ENCODE results near the gene TNNC2. TPM values are rescaled to one million over a fixed set of nuclear protein-coding genes. Genes with fewer than 3 reads are reported as not detected.
"Not testable (repeated sequence)": the region's sequence is repeated elsewhere in the genome, so short reads cannot be mapped to it uniquely, and the experiment has no call there.

TNNC2 gene
- total RNA-seq (2021) (not detected in 2 replicates), Bru-seq, nascent RNA (percentile 18 among the genes with signal in this experiment), BruChase-seq, experiment 1, labeled RNA remaining after a 2-hour chase (percentile 26 among the genes with signal in this experiment), BruChase-seq, experiment 2, labeled RNA remaining after a 6-hour chase (percentile 31 among the genes with signal in this experiment)
- long read RNA-seq: 0 reads

DNA sequence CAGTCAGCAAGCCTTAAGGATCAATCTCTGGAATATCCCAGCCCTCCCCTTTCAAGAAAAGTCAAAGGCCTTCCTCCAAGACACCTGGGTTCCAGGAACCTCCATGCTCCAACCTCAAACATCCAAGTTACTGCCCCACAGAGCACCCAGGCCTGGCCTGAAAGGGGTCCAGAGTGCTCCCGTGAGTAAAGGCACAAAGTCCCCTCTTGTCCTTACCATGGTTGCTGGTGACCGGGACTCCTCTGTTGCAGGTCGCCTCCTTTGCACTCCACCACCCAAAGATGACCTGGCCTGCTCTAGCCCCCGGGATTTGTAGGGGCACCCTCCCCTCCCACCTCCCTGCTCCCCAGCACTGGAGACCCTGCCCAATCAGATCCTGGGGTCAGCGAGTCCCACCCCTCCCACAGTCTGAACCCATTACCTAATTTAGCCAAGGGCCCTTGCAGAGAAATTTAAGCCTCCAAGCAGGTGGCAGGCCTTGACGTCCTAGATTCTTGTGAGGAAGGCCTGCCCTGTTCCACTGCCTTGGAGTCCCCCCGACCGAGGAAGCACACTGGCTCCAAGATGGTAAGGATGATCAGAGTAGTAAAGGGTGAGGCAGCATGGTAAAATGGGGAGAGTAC lies at the start of gene TNNC2:
Gene TNNC2, minus strand, starts transcription at position 283 of the 623 bp plus-strand sequence. Its CDS starts 64 bp downstream, at position 219.
- intact Hi-C loops (cut with micrococcal nuclease; ENCODE audit: unreplicated experiment): no loop called here
- TF ChIP-seq, protein P1, sequence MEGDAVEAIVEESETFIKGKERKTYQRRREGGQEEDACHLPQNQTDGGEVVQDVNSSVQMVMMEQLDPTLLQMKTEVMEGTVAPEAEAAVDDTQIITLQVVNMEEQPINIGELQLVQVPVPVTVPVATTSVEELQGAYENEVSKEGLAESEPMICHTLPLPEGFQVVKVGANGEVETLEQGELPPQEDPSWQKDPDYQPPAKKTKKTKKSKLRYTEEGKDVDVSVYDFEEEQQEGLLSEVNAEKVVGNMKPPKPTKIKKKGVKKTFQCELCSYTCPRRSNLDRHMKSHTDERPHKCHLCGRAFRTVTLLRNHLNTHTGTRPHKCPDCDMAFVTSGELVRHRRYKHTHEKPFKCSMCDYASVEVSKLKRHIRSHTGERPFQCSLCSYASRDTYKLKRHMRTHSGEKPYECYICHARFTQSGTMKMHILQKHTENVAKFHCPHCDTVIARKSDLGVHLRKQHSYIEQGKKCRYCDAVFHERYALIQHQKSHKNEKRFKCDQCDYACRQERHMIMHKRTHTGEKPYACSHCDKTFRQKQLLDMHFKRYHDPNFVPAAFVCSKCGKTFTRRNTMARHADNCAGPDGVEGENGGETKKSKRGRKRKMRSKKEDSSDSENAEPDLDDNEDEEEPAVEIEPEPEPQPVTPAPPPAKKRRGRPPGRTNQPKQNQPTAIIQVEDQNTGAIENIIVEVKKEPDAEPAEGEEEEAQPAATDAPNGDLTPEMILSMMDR (conservative IDR thresholded peaks at IDR 0.05; ENCODE audit: low read depth, low read length): no peak
- no peak for TF ChIP-seq EZH2 (IDR thresholded peaks at IDR 0.05; ENCODE audit: borderline replicate concordance, low read depth, low read length, poor library complexity, severe bottlenecking)

DNA sequence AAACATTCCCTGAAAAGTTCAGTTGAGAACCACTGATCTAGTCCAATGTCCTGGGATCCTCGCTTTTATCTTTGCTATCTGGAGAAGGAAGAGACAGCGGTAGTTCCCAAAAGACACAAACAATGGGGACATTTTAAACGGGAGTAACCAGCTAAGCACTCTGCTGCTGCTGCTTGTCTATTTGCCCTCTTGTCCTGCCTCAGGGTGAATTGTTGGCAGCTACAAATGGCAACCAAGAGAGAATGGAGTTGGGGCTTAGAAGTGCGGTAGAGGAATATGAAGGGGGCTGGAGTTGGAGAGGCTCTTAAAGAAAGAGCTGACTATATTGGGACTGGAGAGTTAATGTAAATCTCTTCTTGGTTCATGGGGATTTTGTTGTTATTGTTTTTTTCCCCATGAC lies 47.5 kb upstream of the TNNC2 start:
- H3K27me3 ChIP-seq (replicated peaks; ENCODE audit: insufficient read depth, low read depth, low read length, poor library complexity): no peaks in the 10 kb centered on the region
- no peaks in the 10 kb centered on the region for H3K36me3 ChIP-seq (ENCODE audit: insufficient read depth, low read length, poor library complexity, severe bottlenecking)
- TF ChIP-seq, protein P1 (conservative IDR thresholded peaks at IDR 0.05; ENCODE audit: low read depth, low read length): no peak
- no peak for TF ChIP-seq EZH2 (IDR thresholded peaks at IDR 0.05; ENCODE audit: borderline replicate concordance, low read depth, low read length, poor library complexity, severe bottlenecking)
- no peaks in the 10 kb centered on the region for H3K9me3 ChIP-seq (ENCODE audit: low read depth, low read length, poor library complexity, severe bottlenecking)
- CTCF ChIA-PET: no interaction called here
- no peak overlapping the region for H3K4me3 ChIP-seq (ENCODE audit: low read depth, low read length, poor library complexity, severe bottlenecking)
- no peak for DNase-seq (ENCODE audit: low spot score)
- BruUV-seq (replicated peaks): no TSS peak
- no peak overlapping the region for H3K27ac ChIP-seq (ENCODE audit: low read depth, low read length, poor library complexity, severe bottlenecking)
- intact Hi-C loops (cut with micrococcal nuclease; ENCODE audit: unreplicated experiment): no loop called here
- no peaks in the 10 kb centered on the region for H3K4me1 ChIP-seq (ENCODE audit: insufficient read depth, low read length, poor library complexity, severe bottlenecking)
- POLR2A ChIA-PET (ENCODE audit: low non-redundant PET): no interaction called here

More for the DNA sequence above, at the start of gene TNNC2:
- ChIA-PET POLR2A (ENCODE audit: low non-redundant PET) (no interaction called here), CTCF (no interaction called here)
- no peak within 1 kb of the TSS for H3K27ac ChIP-seq (ENCODE audit: low read depth, low read length, poor library complexity, severe bottlenecking)
- no peaks in the 10 kb centered on the region for H3K4me1 ChIP-seq (ENCODE audit: insufficient read depth, low read length, poor library complexity, severe bottlenecking)
- no peak within 1 kb of the TSS for H3K4me3 ChIP-seq (ENCODE audit: low read depth, low read length, poor library complexity, severe bottlenecking)
- no peaks in the 10 kb centered on the region for H3K27me3 ChIP-seq (replicated peaks; ENCODE audit: insufficient read depth, low read depth, low read length, poor library complexity)
- H3K36me3 ChIP-seq (ENCODE audit: insufficient read depth, low read length, poor library complexity, severe bottlenecking): no peaks in the 10 kb centered on the region
- no TSS peak for BruUV-seq (replicated peaks)
- no peaks in the 10 kb centered on the region for H3K9me3 ChIP-seq (ENCODE audit: low read depth, low read length, poor library complexity, severe bottlenecking)
- no peak for DNase-seq (ENCODE audit: low spot score)

DNA sequence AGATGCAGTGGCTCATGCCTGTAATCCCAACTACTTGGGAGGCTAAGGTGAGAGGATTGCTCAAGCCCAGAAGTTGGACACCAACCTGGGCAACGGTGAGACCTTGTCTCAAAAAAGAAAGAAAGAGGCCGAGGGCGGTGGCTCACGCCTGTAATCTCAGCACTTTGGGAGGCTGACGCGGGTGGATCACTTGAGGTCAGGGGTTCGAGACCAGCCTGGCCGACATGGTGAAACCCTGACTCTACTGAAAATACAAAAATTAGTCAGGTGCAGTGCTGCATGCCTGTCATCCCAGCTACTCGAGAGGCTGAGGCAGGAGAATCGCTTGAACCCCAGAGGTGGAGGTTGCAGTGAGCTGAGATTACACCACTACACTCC lies 47.0 kb upstream of the TNNC2 start:
- DNase-seq (ENCODE audit: low spot score); intact Hi-C loops (cut with micrococcal nuclease; ENCODE audit: unreplicated experiment); H3K27ac ChIP-seq (ENCODE audit: low read depth, low read length, poor library complexity, severe bottlenecking); H3K4me1 ChIP-seq (ENCODE audit: insufficient read depth, low read length, poor library complexity, severe bottlenecking); H3K36me3 ChIP-seq (ENCODE audit: insufficient read depth, low read length, poor library complexity, severe bottlenecking); POLR2A ChIA-PET (ENCODE audit: low non-redundant PET); BruUV-seq (replicated peaks); CTCF ChIA-PET; H3K4me3 ChIP-seq (ENCODE audit: low read depth, low read length, poor library complexity, severe bottlenecking); H3K9me3 ChIP-seq (ENCODE audit: low read depth, low read length, poor library complexity, severe bottlenecking); H3K27me3 ChIP-seq (replicated peaks; ENCODE audit: insufficient read depth, low read depth, low read length, poor library complexity): not testable (repeated sequence)

All from A673 (cell line).